ENCODE results near the gene PEX14.

DNA sequence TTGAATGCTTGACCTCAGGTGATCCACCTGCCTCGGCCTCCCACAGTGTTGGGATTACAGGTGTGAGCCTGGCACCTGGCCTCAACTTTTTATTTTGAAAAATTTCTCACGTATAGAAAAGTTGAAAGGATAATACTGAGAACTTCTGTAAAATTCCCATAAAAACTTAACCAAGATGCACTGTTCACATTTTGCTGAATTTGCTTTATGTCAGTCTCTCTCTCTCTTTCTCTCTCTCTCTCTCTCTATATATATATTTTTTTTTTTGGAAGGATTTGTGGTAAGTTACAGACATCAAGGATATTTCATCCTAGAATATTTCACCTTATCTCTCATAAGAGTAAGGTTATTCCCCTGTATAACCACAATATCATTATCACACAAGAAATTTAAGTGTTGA is 5.9 kb downstream of the PEX14 start:
- TF ChIP-seq, protein P1, sequence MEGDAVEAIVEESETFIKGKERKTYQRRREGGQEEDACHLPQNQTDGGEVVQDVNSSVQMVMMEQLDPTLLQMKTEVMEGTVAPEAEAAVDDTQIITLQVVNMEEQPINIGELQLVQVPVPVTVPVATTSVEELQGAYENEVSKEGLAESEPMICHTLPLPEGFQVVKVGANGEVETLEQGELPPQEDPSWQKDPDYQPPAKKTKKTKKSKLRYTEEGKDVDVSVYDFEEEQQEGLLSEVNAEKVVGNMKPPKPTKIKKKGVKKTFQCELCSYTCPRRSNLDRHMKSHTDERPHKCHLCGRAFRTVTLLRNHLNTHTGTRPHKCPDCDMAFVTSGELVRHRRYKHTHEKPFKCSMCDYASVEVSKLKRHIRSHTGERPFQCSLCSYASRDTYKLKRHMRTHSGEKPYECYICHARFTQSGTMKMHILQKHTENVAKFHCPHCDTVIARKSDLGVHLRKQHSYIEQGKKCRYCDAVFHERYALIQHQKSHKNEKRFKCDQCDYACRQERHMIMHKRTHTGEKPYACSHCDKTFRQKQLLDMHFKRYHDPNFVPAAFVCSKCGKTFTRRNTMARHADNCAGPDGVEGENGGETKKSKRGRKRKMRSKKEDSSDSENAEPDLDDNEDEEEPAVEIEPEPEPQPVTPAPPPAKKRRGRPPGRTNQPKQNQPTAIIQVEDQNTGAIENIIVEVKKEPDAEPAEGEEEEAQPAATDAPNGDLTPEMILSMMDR (IDR thresholded peaks at IDR 0.05; ENCODE audit: poor library complexity) = no peak
- TF ChIP-seq EZH2 (IDR thresholded peaks at IDR 0.05; ENCODE audit: borderline replicate concordance) = no peak
- no peak for TF ChIP-seq EZH2phosphoT487 (IDR thresholded peaks at IDR 0.05; ENCODE audit: low read depth, severe bottlenecking, unreplicated experiment)

Measured in hepatocyte (in vitro differentiated cells).